ENCODE data around the gene IL24.

GRCh38 chr1:206847946-206848345 lies 49.3 kb upstream of the IL24 start:
- TF ChIP-seq POLR2AphosphoS5 (IDR thresholded peaks at IDR 0.05), result no peak
- no peak for TF ChIP-seq CTCF (IDR thresholded peaks at IDR 0.05)
- no peak for TF ChIP-seq POLR2A (IDR thresholded peaks at IDR 0.05)
